Stimulated activated naive CD4-positive, alpha-beta T cell (primary cell): ENCODE results near the gene RNF41.
"Not testable (repeated sequence)": the region's sequence is repeated elsewhere in the genome, so short reads cannot be mapped to it uniquely, and the experiment has no call there.

Experiments
- DNase-seq, 6 experiments: peaks; one replicate each; lab custom pipeline; 2025; lab: John Stamatoyannopoulos, UW

Gene RNF41

DNA sequence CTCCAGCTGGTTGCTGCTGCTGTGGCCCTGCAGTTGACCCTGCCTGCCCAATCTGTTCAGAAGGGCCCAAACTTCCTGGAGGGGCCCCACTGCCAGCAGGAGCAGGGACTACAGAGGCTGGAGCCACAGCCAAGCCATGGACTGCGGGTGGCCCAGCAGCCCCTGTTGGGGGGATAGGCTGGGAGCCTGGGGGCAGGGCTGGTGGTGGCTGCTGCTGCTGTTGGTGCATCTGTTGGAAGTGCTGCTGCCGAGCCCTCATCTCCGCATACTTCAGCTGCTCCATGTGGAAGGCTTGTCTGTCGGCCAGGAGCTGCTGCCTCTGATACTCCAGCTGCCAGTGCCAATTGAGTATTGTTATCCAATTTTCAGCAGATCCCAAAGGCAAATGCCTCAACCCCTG, 56.4 kb downstream of the RNF41 start:
- no peak for DNase-seq

DNA sequence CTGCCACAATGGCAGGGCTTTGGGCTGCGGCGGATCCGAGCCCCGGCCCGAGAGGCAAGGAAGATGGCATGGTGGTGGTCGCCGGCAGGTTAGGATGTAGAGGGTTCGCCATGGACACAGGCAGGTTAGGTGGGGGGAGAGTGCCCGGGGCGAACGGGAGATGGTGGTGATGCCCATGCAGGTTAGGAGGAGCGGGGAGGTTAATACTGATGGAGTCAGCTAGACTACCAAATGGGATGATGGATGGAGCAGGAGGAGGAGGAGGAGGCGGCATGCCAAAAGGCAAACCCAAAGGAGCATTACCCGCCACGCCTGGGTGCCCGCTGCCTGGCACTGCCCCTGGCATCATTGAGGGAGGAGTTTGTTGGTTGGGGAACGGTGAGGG, 57.4 kb downstream of the RNF41 start:
- peak in 1 of 6 experiments; percentile 4 for DNase-seq

DNA sequence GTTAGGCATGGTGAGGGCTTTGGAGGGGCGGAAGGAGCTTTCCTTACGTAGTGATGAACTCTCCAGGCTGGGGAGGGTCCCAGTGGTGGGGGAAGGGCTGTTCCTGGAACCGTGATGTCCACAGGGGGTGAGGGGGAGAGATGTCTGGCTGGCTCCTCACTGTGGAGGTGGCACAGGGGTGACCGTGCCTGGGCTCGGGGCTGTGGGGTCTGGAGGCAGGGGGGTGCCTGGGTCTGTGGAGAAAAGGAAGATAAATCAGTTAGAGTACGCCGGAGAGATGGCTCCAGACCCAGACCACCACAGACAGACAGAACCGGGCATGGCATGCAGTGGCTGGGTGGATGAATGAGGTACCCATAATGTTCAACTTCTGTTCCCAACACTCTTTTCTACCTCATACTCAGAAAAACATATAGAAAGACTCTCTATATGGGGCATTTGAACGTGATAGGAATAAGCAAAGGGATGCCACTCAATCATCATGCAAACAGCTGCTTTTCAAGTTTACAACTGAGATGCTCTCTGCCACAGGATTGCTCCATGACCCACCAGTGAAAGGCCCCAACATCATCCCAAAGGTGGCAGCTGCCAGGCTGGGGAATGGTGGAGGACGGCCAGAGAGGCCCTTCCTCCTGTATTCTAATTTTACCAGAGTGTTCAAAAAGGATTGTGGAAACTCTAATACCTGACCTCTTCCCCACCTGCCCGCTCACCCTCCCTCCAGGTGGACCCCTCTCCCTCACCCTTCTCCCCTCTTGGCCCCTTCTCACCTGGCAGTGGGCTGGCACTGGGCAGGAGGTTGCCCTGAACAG, 58.0 kb downstream of the RNF41 start:
- no peak for DNase-seq

DNA sequence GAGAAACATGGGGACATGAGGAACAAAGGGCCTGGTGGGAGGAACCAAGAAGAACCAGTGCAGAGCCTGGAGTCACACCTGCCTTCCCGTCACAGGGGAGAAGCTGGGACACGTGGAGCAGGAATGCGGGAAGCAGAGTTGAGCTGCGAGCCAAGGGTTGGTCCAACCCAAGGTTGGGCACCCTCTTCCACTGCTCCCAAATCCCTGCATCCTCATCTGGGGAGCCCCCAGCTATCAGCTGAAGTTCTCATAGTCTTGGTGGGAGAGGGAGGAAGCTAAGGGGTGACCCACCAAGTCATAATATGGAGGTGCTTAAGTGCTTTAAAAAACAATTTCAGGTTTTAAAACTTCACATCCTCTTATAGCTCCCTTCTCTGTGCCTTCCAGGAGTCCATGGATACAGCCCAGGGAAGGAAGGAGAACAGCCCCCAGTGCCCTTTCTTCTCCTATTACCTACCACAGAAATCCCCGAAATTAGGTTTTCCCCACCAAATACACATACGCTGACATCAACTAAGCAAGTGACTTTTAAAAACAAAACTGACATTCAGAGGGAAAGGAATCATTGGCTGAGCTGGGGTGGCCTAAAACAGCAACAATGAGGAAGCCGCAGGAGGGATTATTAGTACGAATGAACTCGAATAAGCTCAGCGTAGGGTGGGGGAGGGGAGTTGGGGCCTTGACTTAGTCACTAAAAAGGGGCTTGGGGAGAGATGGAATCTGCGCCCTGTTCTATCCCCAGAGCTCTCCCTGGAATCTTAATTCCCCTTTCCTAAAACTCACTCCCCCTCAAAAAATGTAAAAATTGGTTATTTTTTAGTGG, 59.0 kb downstream of the RNF41 start:
- DNase-seq, result no peak

DNA sequence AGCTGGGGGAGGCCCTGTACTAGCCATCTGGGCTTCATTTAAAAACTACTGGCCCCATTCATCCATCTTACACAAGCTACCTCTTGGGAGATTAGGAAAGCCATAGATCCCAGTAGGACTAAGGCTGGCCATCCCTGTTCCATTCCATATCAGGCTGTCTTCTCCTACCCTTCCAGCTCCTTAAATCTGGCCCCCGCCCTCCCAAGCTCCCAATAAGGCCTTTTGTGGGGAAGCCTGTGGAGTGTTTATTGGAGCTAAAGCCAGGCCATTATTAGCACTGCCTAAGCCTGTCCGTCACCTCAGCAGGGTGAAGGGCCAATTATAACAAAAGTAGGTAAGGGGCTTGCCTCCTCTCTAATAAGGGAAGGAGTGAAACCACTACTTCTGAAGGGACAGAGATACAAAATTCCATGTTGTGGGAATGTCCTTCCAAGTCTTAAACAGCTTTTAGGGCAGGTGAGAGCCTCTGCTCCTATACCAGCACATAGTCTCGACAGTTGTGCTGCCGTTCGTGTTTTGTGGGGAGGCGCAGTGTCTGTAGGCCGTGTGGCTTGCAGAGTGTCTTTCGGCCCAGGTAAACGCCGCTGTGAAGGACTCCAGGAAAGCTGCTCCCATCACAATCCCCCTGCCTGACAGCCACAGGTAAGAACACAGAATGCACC, 59.9 kb downstream of the RNF41 start:
- DNase-seq, result no peak

DNA sequence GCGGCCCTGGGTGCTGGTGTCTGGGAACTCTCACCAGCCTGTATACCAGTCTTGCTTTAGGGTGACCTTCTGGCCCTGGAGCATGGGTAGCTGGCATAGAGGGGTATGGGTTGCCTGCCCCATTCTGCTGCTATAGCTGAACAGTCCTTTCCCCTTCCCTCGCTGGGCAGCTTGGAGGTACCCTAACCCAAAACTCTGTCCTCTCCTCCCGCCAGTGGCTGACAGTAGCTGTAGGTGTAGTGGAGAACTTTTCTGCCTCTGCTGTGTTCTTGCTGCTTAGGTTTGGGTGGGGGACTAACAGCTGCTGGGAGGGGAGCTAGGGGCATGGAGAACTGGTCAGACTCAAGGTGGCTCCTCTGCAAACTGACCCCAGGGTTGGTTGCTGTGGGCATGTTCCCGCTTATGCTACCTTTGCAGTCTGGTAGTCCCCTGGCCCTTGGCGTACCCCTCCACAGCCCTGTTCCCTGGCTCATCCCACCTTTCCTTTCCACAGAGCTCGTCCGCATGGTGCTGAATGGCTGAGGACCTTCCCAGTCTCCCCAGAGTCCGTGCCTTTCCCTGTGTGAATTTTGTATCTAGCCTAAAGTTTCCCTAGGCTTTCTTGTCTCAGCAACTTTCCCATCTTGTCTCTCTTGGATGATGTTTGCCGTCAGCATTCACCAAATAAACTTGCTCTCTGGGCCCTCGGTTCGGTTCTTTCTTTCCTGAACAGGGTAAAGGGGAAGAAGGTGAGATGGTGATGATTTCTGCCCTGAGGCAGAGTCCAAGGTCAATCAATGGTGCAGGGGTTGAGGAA, 60.6 kb downstream of the RNF41 start:
- DNase-seq, result no peak

DNA sequence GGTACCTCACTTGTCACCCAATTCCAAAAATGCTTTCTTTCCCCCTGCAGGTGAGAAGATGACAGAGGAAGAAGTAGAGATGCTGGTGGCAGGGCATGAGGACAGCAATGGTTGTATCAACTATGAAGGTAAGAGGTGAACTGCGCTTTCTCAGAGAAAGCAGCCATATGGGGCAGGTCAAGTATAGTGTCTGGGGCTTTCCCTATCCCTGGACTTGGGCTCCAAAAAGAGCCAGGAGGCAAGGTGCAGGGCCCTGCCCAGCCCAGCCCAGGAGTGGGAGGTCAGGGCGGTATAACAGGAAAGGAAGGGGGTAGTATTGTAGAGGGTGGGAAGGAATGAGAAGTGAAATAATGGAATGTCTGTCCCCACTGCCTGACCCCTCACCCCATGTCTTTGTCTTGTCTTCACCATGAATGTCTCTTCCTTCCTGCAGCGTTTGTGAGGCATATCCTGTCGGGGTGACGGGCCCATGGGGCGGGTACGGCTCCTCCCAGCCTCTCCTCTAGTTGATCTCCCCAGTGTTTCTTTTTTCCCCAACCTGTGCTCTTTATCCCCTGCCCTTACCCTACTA, 61.4 kb downstream of the RNF41 start:
- peak; percentile 39 to 66 (median 57) for DNase-seq

DNA sequence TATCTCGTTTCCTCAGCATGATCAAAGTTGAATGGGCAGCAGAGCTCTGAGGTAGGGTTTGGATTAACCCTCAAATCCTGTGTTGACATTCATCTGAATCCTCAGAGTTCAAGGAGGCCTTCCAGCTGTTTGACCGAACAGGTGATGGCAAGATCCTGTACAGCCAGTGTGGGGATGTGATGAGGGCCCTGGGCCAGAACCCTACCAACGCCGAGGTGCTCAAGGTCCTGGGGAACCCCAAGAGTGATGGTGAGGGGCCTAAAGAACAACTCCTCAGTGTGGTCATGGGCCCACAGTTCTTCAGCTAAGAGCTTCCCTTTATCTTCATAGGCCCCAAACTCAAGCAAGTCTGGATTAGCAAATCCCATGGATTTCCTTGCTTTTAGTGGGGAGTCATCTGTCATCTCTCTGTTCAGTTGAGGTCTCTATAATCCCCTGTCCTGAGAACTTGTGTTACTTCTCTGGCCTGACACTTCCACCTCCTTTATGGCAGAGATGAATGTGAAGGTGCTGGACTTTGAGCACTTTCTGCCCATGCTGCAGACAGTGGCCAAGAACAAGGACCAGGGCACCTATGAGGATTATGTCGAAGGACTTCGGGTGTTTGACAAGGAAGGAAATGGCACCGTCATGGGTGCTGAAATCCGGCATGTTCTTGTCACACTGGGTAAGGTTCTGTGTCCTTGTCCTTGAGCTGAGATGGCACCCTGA, 62.1 kb downstream of the RNF41 start:
- DNase-seq, result no peak

DNA sequence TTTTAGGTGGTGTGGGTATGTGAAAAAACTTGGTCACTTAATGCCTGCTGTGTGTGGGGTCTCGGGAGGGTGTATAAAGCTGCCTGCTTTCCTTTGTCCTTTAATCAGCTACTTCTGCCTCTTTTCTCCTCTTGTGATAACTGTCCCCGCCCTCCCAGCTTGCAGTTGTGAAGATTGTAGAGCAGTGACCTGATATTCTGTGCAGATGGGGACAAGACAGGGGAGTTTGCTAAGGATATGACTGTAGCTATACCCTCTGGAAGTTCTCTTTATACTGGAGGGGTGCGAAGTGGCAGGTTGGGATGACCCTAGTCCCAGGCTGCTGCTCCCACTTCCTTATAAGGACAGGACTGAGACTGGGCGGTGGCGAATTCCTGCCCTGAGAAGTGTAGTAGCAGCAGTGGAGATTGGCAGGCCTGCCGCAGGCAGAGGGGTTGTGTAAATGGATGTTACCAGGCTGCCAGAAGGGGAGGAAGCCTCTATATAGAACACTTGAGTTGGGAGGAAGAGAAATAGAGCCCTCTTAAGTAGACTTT, 62.7 kb downstream of the RNF41 start:
- DNase-seq, result peak in 4 of 6 experiments; percentile 5 to 48 (median 30)

DNA sequence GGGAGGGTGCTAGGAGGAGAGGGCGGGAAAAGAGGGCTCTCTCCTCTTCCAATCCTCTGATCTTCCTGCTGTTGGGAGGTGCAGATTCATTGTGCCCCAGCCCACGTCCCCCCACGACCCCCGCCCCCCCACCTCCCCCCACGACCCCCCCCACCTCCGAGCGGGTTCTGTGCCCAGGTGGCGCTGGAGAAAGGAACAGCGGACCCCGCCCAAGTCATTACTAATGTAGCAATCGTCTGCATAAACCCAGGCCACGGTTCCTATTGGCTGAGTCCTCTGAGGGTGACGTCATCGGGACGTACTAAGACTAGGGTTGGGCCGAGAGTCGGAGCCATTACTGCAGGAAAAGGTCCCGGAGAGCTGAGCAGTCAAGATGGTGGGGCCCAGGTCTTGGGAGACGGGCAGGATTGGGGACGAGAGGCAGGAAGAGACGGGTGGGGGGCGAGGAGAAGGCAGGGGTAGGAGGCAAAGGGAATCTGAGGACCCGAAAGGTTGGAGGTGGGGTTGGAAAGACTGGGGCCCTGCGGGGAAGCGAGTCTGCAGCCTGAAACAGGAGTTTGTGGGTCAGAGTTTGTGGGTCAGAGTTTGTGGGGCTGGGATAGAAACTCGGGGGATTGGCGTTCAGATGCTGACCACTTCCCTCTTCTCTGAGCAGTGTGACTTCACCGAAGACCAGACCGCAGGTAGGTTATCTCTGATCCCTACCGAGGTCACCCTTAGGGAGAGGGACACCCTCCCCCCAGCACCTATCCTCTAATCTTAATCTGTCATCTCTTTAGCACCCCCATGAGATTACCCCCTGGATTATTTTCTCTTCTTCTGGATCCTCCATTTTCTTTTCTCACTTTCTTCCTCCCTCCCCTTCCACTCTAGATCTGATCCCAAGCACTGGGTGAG, 63.4 kb downstream of the RNF41 start, which contains the start of gene MYL6:
Gene MYL6, plus strand, starts transcription at position 331 of the 897 bp plus-strand sequence. Its CDS starts 43 bp downstream, at position 374.
- peak; percentile 80 to 93 (median 89) for DNase-seq

DNA sequence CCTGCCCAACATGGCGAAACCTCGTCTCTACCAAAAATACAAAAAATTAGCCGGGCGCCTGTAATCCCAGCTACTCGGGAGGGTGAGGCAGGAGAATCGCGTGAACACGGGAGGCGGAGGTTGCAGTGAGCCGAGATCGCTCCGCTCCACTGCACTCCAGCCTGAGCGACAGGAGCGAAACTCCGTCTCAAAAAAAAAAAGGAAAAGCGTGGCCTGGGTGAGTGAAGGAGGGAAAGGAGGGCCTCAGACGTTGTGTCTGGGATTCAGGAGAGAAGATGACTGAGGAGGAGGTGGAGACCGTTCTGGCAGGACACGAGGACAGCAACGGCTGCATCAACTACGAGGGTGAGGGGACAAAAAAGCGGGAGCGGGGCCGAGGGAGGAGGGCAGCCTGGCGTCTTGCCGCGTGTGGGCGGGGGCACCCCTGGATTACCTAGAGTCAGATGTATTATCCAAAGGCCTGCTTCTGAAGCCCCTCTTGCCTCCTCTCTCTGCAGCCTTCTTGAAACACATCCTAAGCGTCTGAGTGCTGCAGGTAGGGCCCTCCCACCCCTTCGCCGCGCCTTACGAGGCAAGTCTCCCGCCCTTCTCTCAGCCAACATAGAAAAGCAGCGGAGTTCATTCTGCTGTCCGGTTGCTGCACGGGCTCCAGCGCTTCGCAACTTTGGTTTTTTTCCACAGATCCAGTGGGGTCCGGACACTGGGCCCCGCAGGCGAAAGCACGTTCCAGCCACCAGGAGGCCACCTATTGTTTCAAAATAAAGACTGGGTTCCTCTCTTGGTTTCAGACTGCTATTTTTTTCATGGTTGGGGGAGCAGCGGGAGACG, 64.3 kb downstream of the RNF41 start:
- peak in 5 of 6 experiments; percentile 43 to 83 (median 73) for DNase-seq

DNA sequence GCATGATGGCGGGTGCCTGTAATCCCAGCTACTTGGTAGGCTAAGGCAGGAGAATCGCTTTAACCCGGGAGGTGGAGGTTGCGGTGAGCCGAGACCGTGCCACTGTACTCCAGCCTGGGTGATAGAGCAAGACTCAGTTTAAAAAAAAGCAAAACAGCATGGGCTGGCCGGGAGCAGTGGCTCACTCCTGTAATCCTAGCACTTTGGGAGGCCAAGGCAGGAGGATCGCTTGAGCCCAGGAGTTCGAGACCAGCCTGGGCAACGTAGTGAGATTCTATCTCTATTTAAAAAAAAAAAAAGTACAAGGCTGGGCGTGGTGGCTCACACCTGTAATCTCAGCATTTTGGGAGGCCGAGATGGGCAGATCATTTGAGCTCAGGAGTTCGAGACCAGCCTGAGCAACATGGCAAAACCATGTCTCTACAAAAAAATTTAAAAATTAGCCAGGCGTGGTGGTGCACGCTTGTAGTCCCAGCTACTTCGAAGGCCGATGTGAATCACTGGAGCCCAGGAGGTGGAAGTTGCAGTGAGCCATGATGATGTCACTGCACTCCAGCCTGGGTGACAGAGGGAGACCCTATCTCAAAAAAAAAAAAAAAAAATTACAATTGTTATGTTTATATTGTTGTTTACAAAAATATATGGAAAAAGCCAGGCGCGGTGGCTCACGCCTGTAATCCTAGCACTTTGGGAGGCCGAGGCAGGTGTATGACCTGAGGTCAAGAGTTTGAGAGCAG, 65.1 kb downstream of the RNF41 start:
- DNase-seq, result not testable (repeated sequence)

DNA sequence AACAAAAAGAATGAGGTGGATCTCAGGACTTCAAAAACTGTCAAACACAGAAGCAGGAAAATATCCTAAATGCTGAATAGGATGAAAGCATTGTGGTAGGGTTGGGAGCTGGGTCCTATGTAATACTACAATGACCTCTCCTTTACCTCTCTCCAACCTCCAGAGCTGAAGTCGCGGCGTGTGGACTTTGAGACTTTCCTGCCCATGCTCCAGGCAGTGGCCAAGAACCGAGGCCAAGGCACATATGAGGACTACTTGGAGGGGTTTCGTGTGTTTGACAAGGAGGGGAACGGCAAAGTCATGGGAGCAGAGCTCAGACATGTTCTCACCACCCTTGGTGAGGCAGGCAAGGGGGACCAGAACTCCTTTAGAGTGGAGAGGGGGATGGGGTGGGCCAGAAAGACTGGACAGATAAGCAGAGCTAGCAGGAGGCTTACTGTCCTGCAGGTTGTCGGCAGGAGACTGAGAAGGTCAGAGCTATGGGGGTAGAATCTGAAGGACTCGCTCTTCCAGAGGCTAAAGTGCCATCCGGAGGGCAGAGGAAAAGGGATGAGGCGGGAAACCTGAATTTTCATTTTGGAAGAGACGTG, 66.4 kb downstream of the RNF41 start:
- no peak for DNase-seq

DNA sequence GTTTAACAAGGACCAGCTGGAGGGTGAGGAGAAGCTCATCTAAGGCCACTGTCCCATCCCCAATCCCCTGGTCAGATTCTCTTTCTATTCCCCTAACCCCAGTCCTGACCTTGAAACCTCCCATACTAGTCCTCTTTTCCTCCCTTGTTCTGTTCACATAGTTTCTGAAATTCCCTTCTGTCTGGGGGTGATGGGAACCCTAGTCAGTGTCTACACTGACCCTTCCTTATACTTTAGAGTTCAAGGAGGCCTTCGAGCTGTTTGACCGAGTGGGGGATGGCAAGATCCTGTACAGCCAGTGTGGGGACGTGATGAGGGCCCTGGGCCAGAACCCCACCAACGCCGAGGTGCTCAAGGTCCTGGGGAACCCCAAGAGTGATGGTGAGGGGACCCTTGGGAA, 66.9 kb downstream of the RNF41 start:
- DNase-seq, result no peak

DNA sequence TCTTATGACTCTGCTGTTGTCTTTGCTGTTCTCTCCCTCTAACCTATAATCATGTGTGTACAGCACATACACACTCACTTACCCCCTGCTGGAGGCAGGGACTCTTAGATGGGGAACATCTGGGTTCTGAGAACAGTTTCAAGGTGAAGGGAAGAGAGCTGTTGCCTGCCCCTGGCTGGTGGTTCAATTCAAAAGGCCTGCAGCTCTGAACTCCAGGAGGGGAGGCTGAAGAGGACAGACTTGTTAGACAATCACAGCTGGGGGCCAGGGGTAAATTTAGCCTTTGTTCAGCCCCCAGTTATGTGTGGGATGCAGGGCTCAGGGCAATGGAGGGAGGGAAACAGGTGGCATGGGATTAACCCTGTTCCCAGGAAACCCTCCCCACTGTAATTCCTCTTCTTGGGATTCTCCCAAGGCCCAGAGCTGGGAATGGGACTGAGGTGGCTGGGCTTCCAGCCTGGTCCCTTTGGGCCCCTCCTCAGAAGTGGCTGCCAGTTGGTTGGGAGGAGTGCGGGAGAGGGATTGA, 67.4 kb downstream of the RNF41 start:
- DNase-seq, result no peak

DNA sequence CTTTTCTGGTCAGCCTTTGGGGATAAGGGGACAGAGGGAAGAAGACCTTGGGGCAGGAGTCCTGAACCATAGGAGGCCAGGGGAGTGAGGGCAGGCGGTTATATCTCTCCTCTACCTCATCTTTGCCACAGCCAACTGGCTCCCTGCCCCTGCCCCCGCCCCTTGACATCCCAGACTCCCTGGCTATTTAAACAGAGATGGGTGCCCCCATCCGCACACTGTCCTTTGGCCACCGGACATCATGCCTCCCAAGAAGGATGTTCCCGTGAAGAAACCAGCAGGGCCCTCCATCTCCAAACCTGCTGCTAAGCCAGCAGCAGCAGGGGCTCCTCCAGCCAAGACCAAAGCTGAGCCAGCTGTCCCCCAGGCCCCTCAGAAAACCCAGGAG, 68.0 kb downstream of the RNF41 start:
- no peak for DNase-seq
